GM12891 (cell line): Measurements from ENCODE around the gene UPK3BL1.
"Not testable (repeated sequence)": the region's sequence is repeated elsewhere in the genome, so short reads cannot be mapped to it uniquely, and the experiment has no call there.

Experiments used
- PAX5 ChIP-seq: IDR thresholded peaks from 2 replicates; pipeline ENCODE4 v1.6.1; 2011; ENCODE audit warnings: low read length, moderate library complexity, mild to moderate bottlenecking; ENCODE audit not compliant: insufficient read depth, severe bottlenecking
- POLR2A ChIP-seq: IDR thresholded peaks from 2 replicates; pipeline ENCODE4 v1.6.1; 2011; ENCODE audit warnings: low read depth, low read length, control low read depth
- POLR2AphosphoS5 ChIP-seq: IDR thresholded peaks from 2 replicates; pipeline ENCODE4 v1.6.1; 2011; ENCODE audit warnings: low read depth, low read length, control low read depth
- POU2F2 ChIP-seq: IDR thresholded peaks from 2 replicates; pipeline ENCODE4 v1.6.1; 2011; ENCODE audit warnings: low read depth, mild to moderate bottlenecking, control low read depth, low read length, moderate library complexity
- SPI1 ChIP-seq: IDR thresholded peaks from 2 replicates; pipeline ENCODE4 v1.6.1; 2011; ENCODE audit warnings: low read depth, low read length, control low read depth
- TAF1 ChIP-seq: IDR thresholded peaks from 2 replicates; pipeline ENCODE4 v1.6.1; 2011; ENCODE audit warnings: low read depth, low read length, control low read depth

DNA sequence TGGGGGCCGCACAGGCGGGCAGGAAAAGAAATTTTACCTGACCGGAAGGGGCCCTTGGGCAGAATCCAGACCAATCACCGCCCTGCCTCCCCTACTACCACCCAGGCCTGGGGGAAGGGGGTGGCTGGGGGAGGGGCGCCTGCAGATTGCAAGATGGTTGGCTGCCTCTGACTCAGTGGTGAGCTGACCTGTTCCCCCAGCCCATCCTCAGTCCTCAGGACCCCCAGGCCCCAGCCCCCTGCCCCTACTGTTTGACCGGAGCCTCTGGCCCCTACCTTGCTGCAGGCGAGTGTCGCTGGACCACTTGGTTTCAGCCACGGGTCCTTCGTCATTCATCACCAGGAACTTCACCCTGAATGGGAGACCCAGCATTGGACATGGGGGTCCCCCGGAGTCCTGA is 3.7 kb downstream of the UPK3BL1 start:
- not testable (repeated sequence) for TF ChIP-seq POLR2A, POLR2AphosphoS5, POU2F2, TAF1, PAX5, SPI1
